GM12801 (cell line): ENCODE results near the gene CST9L.

Experiments
- CTCF ChIP-seq: IDR thresholded peaks from one replicate; pipeline ENCODE4 v1.5.1; 2011; ENCODE audit warnings: control low read depth; ENCODE audit not compliant: insufficient read length; ENCODE audit errors: extremely low read depth

The CST9L gene

GRCh38 chr20:23551786-23552185, 16.5 kb downstream of the CST9L start:
- no peak for TF ChIP-seq CTCF

GRCh38 chr20:23551383-23551782, 16.9 kb downstream of the CST9L start:
- TF ChIP-seq CTCF = no peak

GRCh38 chr20:23550227-23550626, 18.1 kb downstream of the CST9L start:
- TF ChIP-seq CTCF = no peak

- no peak for TF ChIP-seq CTCF
Observed at GRCh38 chr20:23548408-23548807, 19.9 kb downstream of the CST9L start.

GRCh38 chr20:23547613-23548012, 20.7 kb downstream of the CST9L start:
- no peak for TF ChIP-seq CTCF

GRCh38 chr20:23546435-23547144, 21.7 kb downstream of the CST9L start:
- no peak for TF ChIP-seq CTCF

- TF ChIP-seq CTCF = no peak
Observed at GRCh38 chr20:23544133-23544532, 24.2 kb downstream of the CST9L start.
